HG03571 (cell line): Measurements from ENCODE around the gene IL17C.

ENCODE experiments used
- ATAC-seq: cut with Tn5 transposase; IDR thresholded peaks from one replicate; pipeline ENCODE4 v1.9.1; 2021; ENCODE audit not compliant: unreplicated experiment

The IL17C gene

GRCh38 chr16:88638323-88639230, at the start of gene IL17C:
IL17C (plus strand) TSS chr16:88638572; CDS start chr16:88638642, 70 bp downstream.
- no peak for ATAC-seq

- ATAC-seq, result no peak
Measured at GRCh38 chr16:88588754-88589153, 49.6 kb upstream of the IL17C start.

- ATAC-seq, result no peak
Measured at GRCh38 chr16:88589441-88589840, 48.9 kb upstream of the IL17C start.

GRCh38 chr16:88591577-88592021, 46.8 kb upstream of the IL17C start:
- no peak for ATAC-seq

- ATAC-seq, result no peak
Measured at GRCh38 chr16:88593061-88593460, 45.3 kb upstream of the IL17C start.

GRCh38 chr16:88593489-88593888, 44.9 kb upstream of the IL17C start:
- ATAC-seq, result no peak

- no peak for ATAC-seq
Measured at GRCh38 chr16:88593910-88594309, 44.5 kb upstream of the IL17C start.

GRCh38 chr16:88595101-88595500, 43.3 kb upstream of the IL17C start:
- ATAC-seq, result no peak

- ATAC-seq, result no peak
Measured at GRCh38 chr16:88595921-88596320, 42.5 kb upstream of the IL17C start.

- ATAC-seq, result no peak
Measured at GRCh38 chr16:88596483-88596882, 41.9 kb upstream of the IL17C start.

GRCh38 chr16:88597856-88598491, 40.4 kb upstream of the IL17C start:
- ATAC-seq, result no peak

- ATAC-seq, result no peak
Measured at GRCh38 chr16:88599092-88599733, 39.2 kb upstream of the IL17C start.

GRCh38 chr16:88599825-88600538, 38.4 kb upstream of the IL17C start:
- ATAC-seq, result no peak

GRCh38 chr16:88600539-88600896, 37.9 kb upstream of the IL17C start:
- no peak for ATAC-seq

GRCh38 chr16:88601313-88602036, 36.9 kb upstream of the IL17C start:
- no peak for ATAC-seq

GRCh38 chr16:88602091-88602490, 36.3 kb upstream of the IL17C start:
- ATAC-seq, result no peak

- ATAC-seq, result no peak
Measured at GRCh38 chr16:88605186-88606147, 32.9 kb upstream of the IL17C start.

- no peak for ATAC-seq
Measured at GRCh38 chr16:88606148-88606757, 32.1 kb upstream of the IL17C start.

GRCh38 chr16:88608076-88608475, 30.3 kb upstream of the IL17C start:
- ATAC-seq, result no peak
